ENCODE data around the gene PPP3CA.
A peak's percentile ranks its signal among the peaks of the same experiment; 100 is the strongest.
"Not testable (repeated sequence)": the region's sequence is repeated elsewhere in the genome, so short reads cannot be mapped to it uniquely, and the experiment has no call there.

The PPP3CA gene

DNA sequence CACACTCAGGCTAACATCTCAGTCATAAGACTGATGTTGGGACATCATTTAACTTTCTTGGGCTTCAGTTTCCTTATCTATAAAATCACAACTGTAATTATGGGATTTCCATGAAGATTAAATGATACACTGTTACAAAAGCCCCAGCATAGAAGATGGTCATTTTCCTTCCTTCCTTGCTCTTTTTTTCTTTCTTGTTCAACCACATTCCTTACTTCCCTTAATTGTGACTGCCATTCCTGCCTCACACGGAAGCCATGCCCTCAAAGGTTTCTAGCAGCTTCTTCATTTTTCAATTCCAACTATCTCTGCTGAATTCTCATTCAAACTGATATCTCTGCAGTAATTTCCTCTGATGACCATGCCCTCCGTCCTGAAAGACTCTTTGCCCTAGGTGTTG is 311.8 kb downstream of the PPP3CA start:
- no peak for DNase-seq

DNA sequence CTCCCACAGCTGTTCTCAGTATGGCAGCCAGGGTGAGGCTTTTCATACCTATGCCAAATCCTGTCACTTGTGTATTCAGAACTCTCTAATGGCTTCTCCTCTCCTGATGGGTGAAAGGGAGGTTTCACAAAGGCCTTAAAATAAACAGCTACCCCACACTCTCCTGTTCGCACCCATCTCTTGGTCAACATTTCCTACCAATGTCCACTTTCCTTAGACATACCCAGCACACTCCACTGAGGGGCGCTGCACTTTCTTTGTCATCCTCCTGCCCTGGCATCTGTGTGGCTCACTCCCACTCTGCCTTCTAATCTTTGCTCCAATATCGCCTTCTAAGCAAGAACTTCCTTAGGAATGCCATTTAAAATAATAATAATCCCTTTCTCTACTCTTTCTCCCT is 313.3 kb downstream of the PPP3CA start:
- no peak for DNase-seq

- no peak for DNase-seq
Measured at GRCh38 chr4:101032541-101032940, 314.8 kb downstream of the PPP3CA start.

GRCh38 chr4:101031971-101032370 is 315.4 kb downstream of the PPP3CA start:
- DNase-seq, result no peak

DNA sequence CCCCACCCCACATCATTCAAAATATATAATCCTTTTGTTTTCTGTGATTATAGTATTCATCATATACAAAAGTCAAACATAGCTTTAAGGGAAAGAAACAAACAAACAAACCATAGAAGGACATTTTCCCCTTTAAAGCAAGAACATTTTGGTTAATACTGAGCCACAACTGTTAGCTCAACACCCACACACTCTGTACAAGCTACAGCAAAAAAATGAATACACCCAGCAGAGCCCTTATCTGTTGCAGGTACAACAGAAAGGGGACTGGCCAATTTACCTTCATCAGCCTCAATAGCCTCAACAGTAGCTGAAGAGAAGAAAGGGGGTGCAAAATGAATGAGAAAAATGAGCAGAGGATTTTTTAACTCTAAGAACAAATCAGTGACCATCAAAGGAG is 318.4 kb downstream of the PPP3CA start:
- no peak for DNase-seq

GRCh38 chr4:101027721-101028120 is 319.6 kb downstream of the PPP3CA start:
- no peak for DNase-seq

GRCh38 chr4:101025755-101026154 is 321.6 kb downstream of the PPP3CA start:
- no peak for DNase-seq

DNA sequence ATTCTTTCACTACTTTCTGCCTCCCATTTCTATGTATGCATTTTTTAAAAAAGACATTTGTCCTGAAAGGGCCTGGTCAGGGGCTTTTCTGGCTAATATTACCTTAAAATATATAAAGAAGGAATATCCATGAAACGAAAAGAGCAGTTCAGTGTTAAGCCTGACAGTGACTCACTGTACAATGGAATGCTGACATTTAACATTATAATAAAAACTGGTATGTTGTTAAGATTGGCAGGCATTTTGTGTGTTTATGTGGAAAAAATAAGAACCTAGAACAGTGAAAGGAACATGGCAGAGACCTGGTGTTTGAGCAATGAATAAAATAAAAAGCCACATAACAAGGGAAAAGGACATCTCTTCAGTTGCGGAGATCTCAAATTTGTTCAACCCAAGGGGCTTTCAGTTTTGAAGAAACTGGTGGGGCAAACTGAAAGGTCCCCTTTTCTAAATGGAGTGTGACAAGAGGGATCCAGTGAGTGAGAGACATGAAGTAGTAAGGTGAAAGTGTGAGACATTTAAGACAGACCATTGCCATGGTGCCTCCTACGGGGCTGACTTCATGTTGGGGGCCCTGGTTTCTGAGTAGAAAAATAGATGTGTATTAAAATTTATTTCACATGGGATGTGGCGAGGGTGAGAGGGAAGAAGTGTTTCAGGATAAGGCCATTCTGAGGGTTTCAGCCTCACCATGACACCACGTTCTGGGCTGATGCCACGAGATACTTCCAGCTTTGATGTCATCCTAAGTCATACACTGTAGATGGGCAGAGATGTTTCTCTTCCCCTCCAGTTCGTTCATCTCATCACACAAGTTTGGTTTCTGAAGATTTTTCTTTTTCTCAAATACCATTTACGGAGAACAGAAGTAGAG is 324.9 kb downstream of the PPP3CA start:
- DNase-seq, result no peak

- peak; percentile 19 for DNase-seq
Measured at GRCh38 chr4:101020956-101021355, 326.4 kb downstream of the PPP3CA start.

- peak; percentile 34 for DNase-seq
Measured at GRCh38 chr4:101019941-101020401, 327.4 kb downstream of the PPP3CA start.

- peak; percentile 6 for DNase-seq
Measured at GRCh38 chr4:101019313-101019712, 328.0 kb downstream of the PPP3CA start.

GRCh38 chr4:101018836-101019235 is 328.5 kb downstream of the PPP3CA start:
- DNase-seq, result peak; percentile 9

- no peak for DNase-seq
Measured at GRCh38 chr4:101014417-101014816, 332.9 kb downstream of the PPP3CA start.

- DNase-seq, result no peak
Measured at GRCh38 chr4:101010987-101011386, 336.3 kb downstream of the PPP3CA start.

DNA sequence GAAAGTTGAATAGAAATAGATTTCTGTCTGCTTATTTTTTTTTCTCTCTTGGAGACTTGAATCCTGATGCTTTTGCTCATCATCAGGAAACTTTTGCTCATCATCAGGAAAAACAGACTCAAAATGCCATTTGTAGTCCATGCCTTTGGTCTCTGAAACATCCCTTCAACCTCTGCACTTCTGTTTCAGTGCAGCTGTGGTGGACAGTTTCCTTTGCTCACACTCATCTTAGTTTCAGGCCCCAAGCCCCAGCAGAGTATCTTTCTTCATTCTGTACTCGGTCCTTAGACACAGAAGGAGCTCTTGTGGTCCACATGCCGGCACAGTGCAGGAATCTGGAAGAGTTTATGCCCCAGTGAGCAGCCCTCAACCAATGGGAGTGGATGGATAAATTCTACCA is 337.9 kb downstream of the PPP3CA start:
- DNase-seq, result no peak

DNA sequence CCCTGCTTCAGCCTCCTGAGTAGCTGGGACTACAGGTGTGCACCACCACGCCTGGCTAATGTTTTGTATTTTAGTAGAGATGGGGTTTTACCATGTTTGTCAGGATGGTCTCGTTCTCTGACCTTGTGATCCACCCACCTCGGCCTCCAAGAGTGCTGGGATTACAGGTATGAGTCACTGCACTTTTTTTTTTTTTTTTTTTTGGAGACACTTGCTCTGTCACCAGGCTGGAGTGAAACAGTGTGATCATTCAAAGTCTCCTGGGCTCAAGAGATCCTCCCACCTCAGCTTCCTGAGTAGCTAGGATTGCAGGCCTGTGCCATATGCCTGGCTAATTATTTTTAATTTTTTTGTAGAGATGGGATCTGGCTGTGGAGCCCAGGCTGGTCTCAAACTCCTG is 338.8 kb downstream of the PPP3CA start:
- DNase-seq, result no peak

- no peak for DNase-seq
Measured at GRCh38 chr4:101005659-101006058, 341.7 kb downstream of the PPP3CA start.

GRCh38 chr4:101000496-101000895 is 346.8 kb downstream of the PPP3CA start:
- DNase-seq, result no peak

- no peak for DNase-seq
Measured at GRCh38 chr4:100995671-100996070, 351.7 kb downstream of the PPP3CA start.

DNA sequence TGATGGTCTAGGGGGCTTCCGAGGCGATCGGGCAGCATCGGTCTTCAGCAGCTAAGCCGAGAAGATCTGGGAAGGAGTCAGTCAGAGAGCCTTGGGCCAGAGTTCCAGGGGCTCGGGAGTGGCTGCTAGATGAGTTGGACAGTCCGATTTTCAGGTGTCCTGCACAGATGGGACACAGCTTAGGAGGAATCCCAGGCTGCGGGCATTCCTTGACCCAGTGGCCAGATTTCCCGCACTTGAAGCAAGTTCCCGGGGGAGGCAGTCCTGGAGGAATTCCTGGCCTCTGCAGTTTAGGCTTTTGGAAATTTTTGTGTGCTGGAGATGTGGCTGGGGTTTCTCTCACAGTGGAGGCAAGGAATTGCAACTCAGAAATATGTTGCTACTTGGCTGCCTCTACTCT is 352.3 kb downstream of the PPP3CA start:
- DNase-seq, result not testable (repeated sequence)

DNA sequence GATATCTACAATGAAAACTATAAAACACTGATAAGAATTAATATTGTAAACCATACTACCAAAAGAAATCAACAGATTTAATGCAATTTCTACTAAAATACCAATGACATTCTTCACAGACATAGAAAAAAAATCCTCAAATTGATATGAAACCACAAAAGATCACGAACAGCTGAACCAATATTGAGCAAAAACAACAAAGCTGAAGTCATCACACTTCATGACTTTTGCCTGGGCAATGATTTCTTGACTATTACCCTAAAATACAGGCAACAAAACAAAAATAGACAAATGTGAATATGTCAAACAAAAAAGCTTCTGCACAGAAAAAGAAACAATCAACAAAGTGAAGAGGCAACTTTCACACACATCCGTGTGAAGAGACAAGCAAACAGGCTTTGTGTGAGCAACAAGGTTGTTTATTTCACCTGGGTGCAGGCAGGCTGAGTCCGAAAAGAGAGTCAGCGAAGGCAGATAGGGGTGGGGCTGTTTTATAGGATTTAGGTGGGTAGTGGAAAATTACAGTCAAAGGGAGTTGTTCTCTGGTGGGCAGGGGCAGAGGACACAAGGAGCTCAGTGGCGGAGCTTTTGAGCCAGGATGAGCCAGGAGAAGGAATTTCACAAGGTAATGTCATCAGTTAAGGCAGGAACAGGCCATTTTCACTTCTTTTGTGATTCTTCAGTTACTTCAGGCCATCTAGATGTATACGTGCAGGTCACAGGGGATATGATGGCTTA is 355.8 kb downstream of the PPP3CA start:
- not testable (repeated sequence) for DNase-seq

- DNase-seq, result no peak
Measured at GRCh38 chr4:100989401-100989800, 357.9 kb downstream of the PPP3CA start.

DNA sequence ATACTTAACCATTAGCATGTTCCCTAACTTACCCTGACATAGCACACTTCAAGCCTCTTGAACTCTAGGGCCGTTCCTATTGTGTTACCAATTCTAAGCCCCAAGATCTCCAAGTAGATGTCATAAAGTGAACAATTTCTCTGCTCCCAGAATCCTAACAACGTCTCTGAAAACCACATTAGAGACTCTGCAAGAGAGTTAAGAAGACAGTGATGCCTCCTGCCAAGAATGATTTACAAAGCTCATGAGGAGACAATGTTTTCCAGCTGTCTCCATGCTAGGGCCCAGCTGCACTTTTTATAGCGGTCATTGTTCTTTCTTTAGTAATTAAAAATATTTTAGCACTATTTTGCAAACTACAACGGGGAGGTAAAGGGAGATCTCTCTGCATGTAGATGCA is 358.4 kb downstream of the PPP3CA start:
- no peak for DNase-seq

- DNase-seq, result no peak
Measured at GRCh38 chr4:100986360-100986868, 360.9 kb downstream of the PPP3CA start.

All from CD4-positive, alpha-beta T cell treated with Interleukin-17A for 4 hours (primary cell).